Pancreas (tissue), 10 donors: ENCODE data around the gene CPTP. TPM values are rescaled to one million over a fixed set of nuclear protein-coding genes. Genes with fewer than 3 reads are reported as not detected.
A peak's percentile ranks its signal among the peaks of the same experiment; 100 is the strongest.
"Not testable (repeated sequence)": the region's sequence is repeated elsewhere in the genome, so short reads cannot be mapped to it uniquely, and the experiment has no call there.

Experiments
- ATAC-seq, 4 donors: fragments of 200-7000 bp; cut with Tn5 transposase; one replicate each; pipeline versions ENCODE4 v1.8.0 to v1.9.1; 2020; ENCODE audit warnings: mild to moderate bottlenecking in 4 of 4, moderate library complexity in 4 of 4
- DNase-seq, 6 donors: peaks; one replicate each; pipeline ENCODE4 v3.0.0-alpha.2; 2020
- FAIRE-seq: peaks from 2 replicates; lab custom pipeline; 2012; peaks lifted over from hg19 to GRCh38; lab: Jason Lieb, UNC
- H3K27ac ChIP-seq, 4 donors: fragments of 200-600 bp; sonication (generic); 1 replicate in 3 of 4; 2 replicates in 1 of 4; pipeline versions ENCODE4 v1.5.0 to v1.8.0; 2020
- H3K27me3 ChIP-seq, 4 donors: fragments of 200-600 bp; one replicate each; pipeline ENCODE4 v1.8.0; 2021
- H3K36me3 ChIP-seq, 3 donors: fragments of 200-600 bp; sonication (generic) in 1 of 3; one replicate each; pipeline versions ENCODE4 v1.5.0 to v1.8.0; 2020 to 2021
- H3K4me1 ChIP-seq, 3 donors: fragments of 200-600 bp; one replicate each; pipeline ENCODE4 v1.8.0; 2021
- H3K4me3 ChIP-seq, 4 donors: fragments of 200-600 bp; sonication (generic) in 2 of 4; one replicate each; pipeline versions ENCODE4 v1.5.0 to v1.8.0; 2020 to 2021
- H3K9me3 ChIP-seq, 4 donors: fragments of 200-600 bp; one replicate each; pipeline ENCODE4 v1.8.0; 2021
- WGBS, 2 donors: extraction: QIAGEN DNeasy Blood & Tissue Kit; methylation state at CpG; one replicate each; pipeline ENCODE4 v1.1.7; 2013; 5-methylcytosine and 5-hydroxymethylcytosine counted together
- intact Hi-C, 3 donors: fragments of 100-400 bp; cut with DNase I; formaldehyde crosslinking; loops; one replicate each; pipeline versions ENCODE4 v1.11.1 to v1.14.2; 2022
- polyA plus RNA-seq, 2 donors: library from polyadenylated mRNA; stranded (reverse); fragments of 200-250 nt; gene quantifications; one replicate each; pipeline ENCODE4 v1.2.3, GENCODE V29; 2013
- total RNA-seq, 6 donors: library from RNA; stranded (reverse); fragmentation: NEBNext Ultra II Directional in 4 of 6; extraction: Animal tissue kit (Norgen Biotek cat#: 25700) in 4 of 6; gene quantifications; one replicate each; pipeline versions ENCODE4 v1.2.1 to v1.2.4, GENCODE V29; 2021 to 2023
- TF ChIP-seq, protein P1 (sequence below), 4 donors: fragments of 200-600 bp; sonication (generic) in 3 of 4; IDR thresholded peaks; one replicate each; pipeline versions ENCODE4 v1.5.0 to v1.8.0; 2021; ENCODE audit warnings: antibody characterized with exemption in 4 of 4
- donor health status: healthy with polysubstance abuse.
- donor health status: DM: no; HTN: no; CAD: no; lungs with moderate emphysema.
- donor health status: DM: no; HTN: no; CAD: no.
- donor health status: control.
- donor health status: control.
- donor health status: Bipolar disorder and iron deficiency.
- donor health status: DM: yes; HTN: yes; CAD: no.
- donor health status: DM: no; HTN: no; CAD: no.
- donor health status: DM: no; HTN: no; CAD: no.
- donor health status: DM: yes; HTN: yes; CAD: no.

Gene CPTP
- total and polyA plus RNA-seq, 8 donors = 8.0 to 22.0 (median 11.2) TPM

DNA sequence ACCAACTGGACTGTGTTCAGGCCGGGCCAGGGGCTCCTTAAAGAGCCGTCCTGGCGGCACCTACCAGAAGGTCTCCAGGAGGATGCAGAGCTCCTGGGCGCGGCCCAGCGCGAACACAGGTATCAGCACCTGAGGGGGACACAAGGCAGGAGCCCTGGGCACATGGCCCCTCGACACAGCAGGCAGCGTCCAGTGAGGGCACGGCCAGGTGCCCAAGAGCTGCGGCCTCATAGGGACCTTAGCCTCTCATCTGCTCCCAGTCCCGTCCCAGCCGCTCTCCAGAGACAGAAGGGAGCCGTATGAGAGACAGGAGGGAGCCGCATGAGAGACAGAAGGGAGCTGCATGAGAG, 10.4 kb upstream of the CPTP start:
- no peak for FAIRE-seq
- Histone ChIP-seq H3K4me1 (peaks cover 0 to 17% (median 11%) of the 10 kb centered on the region in 3 donors), H3K9me3 (no peaks in the 10 kb centered on the region), H3K27ac (no peak overlapping the region), H3K27me3 (no peaks in the 10 kb centered on the region), H3K36me3 (peaks cover 0 to 38% (median 21%) of the 10 kb centered on the region in 3 donors), H3K4me3 (no peak overlapping the region)
- intact Hi-C loops = no loop called here
- DNase-seq = no peak
- TF ChIP-seq, protein P1, sequence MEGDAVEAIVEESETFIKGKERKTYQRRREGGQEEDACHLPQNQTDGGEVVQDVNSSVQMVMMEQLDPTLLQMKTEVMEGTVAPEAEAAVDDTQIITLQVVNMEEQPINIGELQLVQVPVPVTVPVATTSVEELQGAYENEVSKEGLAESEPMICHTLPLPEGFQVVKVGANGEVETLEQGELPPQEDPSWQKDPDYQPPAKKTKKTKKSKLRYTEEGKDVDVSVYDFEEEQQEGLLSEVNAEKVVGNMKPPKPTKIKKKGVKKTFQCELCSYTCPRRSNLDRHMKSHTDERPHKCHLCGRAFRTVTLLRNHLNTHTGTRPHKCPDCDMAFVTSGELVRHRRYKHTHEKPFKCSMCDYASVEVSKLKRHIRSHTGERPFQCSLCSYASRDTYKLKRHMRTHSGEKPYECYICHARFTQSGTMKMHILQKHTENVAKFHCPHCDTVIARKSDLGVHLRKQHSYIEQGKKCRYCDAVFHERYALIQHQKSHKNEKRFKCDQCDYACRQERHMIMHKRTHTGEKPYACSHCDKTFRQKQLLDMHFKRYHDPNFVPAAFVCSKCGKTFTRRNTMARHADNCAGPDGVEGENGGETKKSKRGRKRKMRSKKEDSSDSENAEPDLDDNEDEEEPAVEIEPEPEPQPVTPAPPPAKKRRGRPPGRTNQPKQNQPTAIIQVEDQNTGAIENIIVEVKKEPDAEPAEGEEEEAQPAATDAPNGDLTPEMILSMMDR (IDR thresholded peaks at IDR 0.05) = no peak
- ATAC-seq = no peak
- WGBS, 2 donors = 92 to 97% methylated on average over 15 of the region's 15 CpGs

- peaks cover 0 to 38% (median 21%) of the 10 kb centered on the region in 3 donors for H3K36me3 ChIP-seq
Measured at GRCh38 chr1:1314678-1315335, 9.8 kb upstream of the CPTP start.

GRCh38 chr1:1315435-1315954, 9.1 kb upstream of the CPTP start:
- no peaks in the 10 kb centered on the region for H3K27me3 ChIP-seq
- DNase-seq = no peak
- no peak overlapping the region for H3K4me3 ChIP-seq
- FAIRE-seq = no peak
- intact Hi-C loops = no loop called here
- TF ChIP-seq, protein P1 (IDR thresholded peaks at IDR 0.05) = no peak
- H3K36me3 ChIP-seq = peaks cover 0 to 38% (median 21%) of the 10 kb centered on the region in 3 donors
- WGBS, 2 donors = 84 to 86% methylated on average over 13 to 19 of the region's 26 CpGs
- H3K4me1 ChIP-seq = peaks cover 0 to 12% (median 11%) of the 10 kb centered on the region in 3 donors
- no peak overlapping the region for H3K27ac ChIP-seq
- no peak for ATAC-seq
- H3K9me3 ChIP-seq = no peaks in the 10 kb centered on the region

More at GRCh38 chr1:1314678-1315335, 9.8 kb upstream of the CPTP start:
- Histone ChIP-seq H3K9me3 (no peaks in the 10 kb centered on the region), H3K27me3 (no peaks in the 10 kb centered on the region), H3K27ac (no peak overlapping the region), H3K4me3 (no peak overlapping the region), H3K4me1 (peaks cover 0 to 12% (median 11%) of the 10 kb centered on the region in 3 donors)
- ATAC-seq (no peak), FAIRE-seq (no peak), DNase-seq (no peak)
- TF ChIP-seq, protein P1 (IDR thresholded peaks at IDR 0.05) = no peak
- WGBS, 2 donors = 89 to 91% methylated on average over 23 of the region's 23 CpGs
- intact Hi-C loops = no loop called here

DNA sequence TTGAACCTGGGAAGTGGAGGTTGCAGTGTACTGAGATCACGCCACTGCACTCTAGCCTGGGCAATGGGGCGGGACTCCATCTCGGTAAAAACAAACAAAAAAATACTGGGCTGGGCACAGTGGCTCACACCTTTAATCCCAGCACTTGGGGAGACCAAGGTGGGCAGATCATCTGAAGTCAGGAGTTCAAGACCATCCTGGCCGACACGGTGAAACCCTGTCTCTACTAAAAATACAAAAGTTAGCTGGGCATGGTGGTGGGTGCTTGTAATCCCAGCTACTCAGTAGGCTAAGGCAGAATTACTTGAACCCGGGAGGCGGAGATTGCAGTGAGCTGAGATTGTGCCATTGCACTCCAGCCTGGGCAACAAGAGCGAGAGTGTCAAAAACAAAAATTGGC, 8.4 kb upstream of the CPTP start:
- H3K27me3 ChIP-seq, DNase-seq, intact Hi-C loops, H3K9me3 ChIP-seq, ATAC-seq, H3K4me3 ChIP-seq, H3K27ac ChIP-seq, FAIRE-seq: not testable (repeated sequence)
- peaks cover 0 to 12% (median 11%) of the 10 kb centered on the region in 3 donors for H3K4me1 ChIP-seq
- H3K36me3 ChIP-seq = peaks cover 0 to 38% (median 16%) of the 10 kb centered on the region in 3 donors
- 85 to 89% methylated on average over 8 of the region's 8 CpGs for WGBS, 2 donors

DNA sequence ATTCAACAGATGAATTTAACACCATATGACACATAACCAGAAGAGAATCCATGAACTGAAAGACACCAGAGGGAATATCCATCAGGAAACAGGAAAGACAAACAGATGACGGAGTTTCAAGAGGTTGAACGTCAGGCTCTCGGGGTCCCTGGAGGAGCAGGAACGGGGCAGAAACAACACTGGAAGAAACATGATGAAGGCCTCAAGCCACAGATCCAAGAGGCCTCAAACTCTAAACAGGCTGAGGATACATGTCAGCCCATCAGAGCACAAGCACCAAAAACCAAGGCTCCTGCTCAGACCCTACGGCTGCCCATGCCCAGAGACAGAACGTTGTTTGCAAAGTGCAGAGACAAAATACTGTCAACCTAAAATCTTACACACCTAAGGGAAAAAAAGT, 7.2 kb upstream of the CPTP start:
- H3K4me3 ChIP-seq = no peak overlapping the region
- peak overlapping the region in 1 of 4 donors; percentile 42 for H3K27ac ChIP-seq
- H3K27me3 ChIP-seq = no peaks in the 10 kb centered on the region
- WGBS, 2 donors = 92 to 93% methylated on average over 6 of the region's 6 CpGs
- peaks cover 0 to 12% (median 11%) of the 10 kb centered on the region in 3 donors for H3K4me1 ChIP-seq
- TF ChIP-seq, protein P1 (IDR thresholded peaks at IDR 0.05) = no peak
- intact Hi-C loops = no loop called here
- ATAC-seq (no peak), DNase-seq (no peak), FAIRE-seq (no peak)
- no peaks in the 10 kb centered on the region for H3K9me3 ChIP-seq
- H3K36me3 ChIP-seq = peaks cover 0 to 29% (median 14%) of the 10 kb centered on the region in 3 donors
